Epithelial cell of proximal tubule (primary cell): ENCODE results near the gene RPL38. TPM values are rescaled to one million over a fixed set of nuclear protein-coding genes. Genes with fewer than 3 reads are reported as not detected.

ENCODE experiments used
- DNase-seq: peaks from one replicate; pipeline ENCODE4 v3.0.0-alpha.2; 2011; ENCODE audit warnings: low read depth
- H3K4me3 ChIP-seq: 2 replicates; pipeline ENCODE4 v1.5.1; 2011; ENCODE audit warnings: low read depth, mild to moderate bottlenecking, low read length
- CTCF ChIP-seq: conservative IDR thresholded peaks from 2 replicates; pipeline ENCODE4 v1.5.1; 2012; ENCODE audit warnings: low read depth, mild to moderate bottlenecking, low read length
- total RNA-seq: library from RNA; depleted of rRNA; stranded (reverse); fragments of >200 nt; gene quantifications from 2 replicates; pipeline ENCODE4 v1.2.3, GENCODE V29; 2015

Gene RPL38
- total RNA-seq, 1 donor from 2014 or later, result 617 TPM

- no peak for DNase-seq
- no peak for TF ChIP-seq CTCF
- H3K4me3 ChIP-seq, result no peak overlapping the region
These were observed 16.2 kb downstream of the RPL38 start for GRCh38 chr17:74219576-74220133.

- H3K4me3 ChIP-seq, result no peak overlapping the region
- no peak for DNase-seq
- no peak for TF ChIP-seq CTCF
These were observed 16.7 kb downstream of the RPL38 start for GRCh38 chr17:74220219-74220618.

- TF ChIP-seq CTCF, result no peak
- DNase-seq, result no peak
- no peak overlapping the region for H3K4me3 ChIP-seq
These were observed 17.7 kb downstream of the RPL38 start for GRCh38 chr17:74220946-74221818.

- no peak overlapping the region for H3K4me3 ChIP-seq
- DNase-seq, result no peak
- TF ChIP-seq CTCF, result no peak
These were observed 18.9 kb downstream of the RPL38 start for GRCh38 chr17:74222399-74222798.

GRCh38 chr17:74223901-74224300, 20.4 kb downstream of the RPL38 start:
- no peak overlapping the region for H3K4me3 ChIP-seq
- TF ChIP-seq CTCF, result no peak
- DNase-seq, result no peak

GRCh38 chr17:74224959-74225725, 21.7 kb downstream of the RPL38 start:
- no peak for DNase-seq
- TF ChIP-seq CTCF, result no peak
- no peak overlapping the region for H3K4me3 ChIP-seq
